ENCODE measurements around the gene OXCT1. TPM values are rescaled to one million over a fixed set of nuclear protein-coding genes. Genes with fewer than 3 reads are reported as not detected.

The OXCT1 gene
- total and polyA plus RNA-seq, 9 of the 15 experiments (the other 6 are each of a cell fraction or from before 2014, with no cell fraction given), result 24.7 to 61.2 (median 41.9) TPM

DNA sequence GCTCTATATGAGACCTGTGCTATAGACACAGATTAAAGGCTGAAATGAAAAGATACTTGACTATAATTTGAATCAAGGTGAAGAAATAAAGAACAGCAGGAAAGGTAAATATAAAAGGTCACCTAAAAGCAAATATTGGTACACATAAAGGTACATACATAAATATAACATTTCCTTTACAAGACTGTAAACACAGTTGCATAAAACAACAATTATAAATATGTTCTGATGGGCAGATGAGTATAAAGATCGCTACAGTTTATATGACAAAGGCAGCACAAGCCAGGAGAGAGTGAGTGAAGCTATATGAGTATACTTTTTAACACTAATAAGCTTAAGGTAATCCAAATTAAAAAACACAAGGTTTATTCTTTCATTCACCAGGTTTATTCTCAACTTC, 114.5 kb downstream of the OXCT1 start:
- ChIA-PET POLR2A (no interaction called here), CTCF (ENCODE audit: low intra/inter-chr PET ratio) (no interaction called here)
- Histone ChIP-seq H3K4me3 (no peak overlapping the region), H3K4me1 (replicated peaks in 1 of 2; ENCODE audit: control insufficient read depth in 2 of 2, insufficient read depth in 2 of 2, low read length in 2 of 2) (no peaks in the 10 kb centered on the region), H3K9me3 (replicated peaks; ENCODE audit: control insufficient read depth, insufficient read depth, low read depth, low read length) (no peaks in the 10 kb centered on the region), H3K36me3 (ENCODE audit: control insufficient read depth, insufficient read depth, low read length) (peaks cover 14% of the 10 kb centered on the region; the same call in 1 of the 3 replicates), H3K27me3 (ENCODE audit: control insufficient read depth in 2 of 2, insufficient read depth in 2 of 2, low read length in 2 of 2) (no peaks in the 10 kb centered on the region), H3K9me1 (ENCODE audit: control insufficient read depth, insufficient read depth, low read length) (no peaks in the 10 kb centered on the region), H3K9ac (ENCODE audit: insufficient read depth in 1 of 2, low read depth in 2 of 2, low read length in 2 of 2) (no peak overlapping the region), H4K20me1 (replicated peaks; ENCODE audit: control insufficient read depth, insufficient read depth, low read length) (no peaks in the 10 kb centered on the region), H3K79me2 (ENCODE audit: control insufficient read depth, insufficient read depth, low read length) (no peaks in the 10 kb centered on the region), H3K27ac (ENCODE audit: extremely low read depth, low read depth, low read length) (no peak overlapping the region), H3K4me2 (ENCODE audit: insufficient read depth, low read length) (no peak overlapping the region), H2AFZ (ENCODE audit: low read depth, low read length) (no peak overlapping the region)
- 52% methylated on average over 1 of the region's 1 CpG for WGBS (ENCODE audit: insufficient coverage, low coverage, missing lambda C conversion rate)
- BruUV-seq (replicated peaks), result no TSS peak
- no peak for TF ChIP-seq E2F1 (CRISPR knock-in tag; IDR thresholded peaks at IDR 0.05)
- TF ChIP-seq ESRRA (IDR thresholded peaks at IDR 0.05; ENCODE audit: borderline replicate concordance, low read depth), result no peak
- TF ChIP-seq MTA3 (IDR thresholded peaks at IDR 0.05; ENCODE audit: borderline replicate concordance), result no peak
- TF ChIP-seq, protein P1, sequence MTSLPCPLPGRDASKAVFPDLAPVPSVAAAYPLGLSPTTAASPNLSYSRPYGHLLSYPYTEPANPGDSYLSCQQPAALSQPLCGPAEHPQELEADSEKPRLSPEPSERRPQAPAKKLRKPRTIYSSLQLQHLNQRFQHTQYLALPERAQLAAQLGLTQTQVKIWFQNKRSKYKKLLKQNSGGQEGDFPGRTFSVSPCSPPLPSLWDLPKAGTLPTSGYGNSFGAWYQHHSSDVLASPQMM (CRISPR knock-in tag; IDR thresholded peaks at IDR 0.05), result no peak
- no peak for TF ChIP-seq KDM5B (IDR thresholded peaks at IDR 0.05; ENCODE audit: insufficient replicate concordance, low read depth, low read length)
- TF ChIP-seq THRAP3 (IDR thresholded peaks at IDR 0.05; ENCODE audit: borderline replicate concordance), result no peak
- TF ChIP-seq, protein P2, sequence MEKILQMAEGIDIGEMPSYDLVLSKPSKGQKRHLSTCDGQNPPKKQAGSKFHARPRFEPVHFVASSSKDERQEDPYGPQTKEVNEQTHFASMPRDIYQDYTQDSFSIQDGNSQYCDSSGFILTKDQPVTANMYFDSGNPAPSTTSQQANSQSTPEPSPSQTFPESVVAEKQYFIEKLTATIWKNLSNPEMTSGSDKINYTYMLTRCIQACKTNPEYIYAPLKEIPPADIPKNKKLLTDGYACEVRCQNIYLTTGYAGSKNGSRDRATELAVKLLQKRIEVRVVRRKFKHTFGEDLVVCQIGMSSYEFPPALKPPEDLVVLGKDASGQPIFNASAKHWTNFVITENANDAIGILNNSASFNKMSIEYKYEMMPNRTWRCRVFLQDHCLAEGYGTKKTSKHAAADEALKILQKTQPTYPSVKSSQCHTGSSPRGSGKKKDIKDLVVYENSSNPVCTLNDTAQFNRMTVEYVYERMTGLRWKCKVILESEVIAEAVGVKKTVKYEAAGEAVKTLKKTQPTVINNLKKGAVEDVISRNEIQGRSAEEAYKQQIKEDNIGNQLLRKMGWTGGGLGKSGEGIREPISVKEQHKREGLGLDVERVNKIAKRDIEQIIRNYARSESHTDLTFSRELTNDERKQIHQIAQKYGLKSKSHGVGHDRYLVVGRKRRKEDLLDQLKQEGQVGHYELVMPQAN (IDR thresholded peaks at IDR 0.05; ENCODE audit: borderline replicate concordance), result no peak
- no peak for TF ChIP-seq SRSF9 (IDR thresholded peaks at IDR 0.05; ENCODE audit: borderline replicate concordance, low read depth, low read length)
- ATAC-seq (no peak), DNase-seq (ENCODE audit: extremely low read depth in 1 of 4, low spot score in 3 of 4) (no peak), FAIRE-seq (no peak)
- in situ Hi-C loops (cut with MboI) (no loop called here), intact Hi-C loops (cut with micrococcal nuclease) (no loop called here)

Measured in K562 (cell line).